COR-L47 (cell line): ENCODE data around the gene GNG7.
"Not testable (repeated sequence)": the region's sequence is repeated elsewhere in the genome, so short reads cannot be mapped to it uniquely, and the experiment has no call there.

Source experiments
- DNase-seq: peaks from one replicate; lab custom pipeline; 2025; lab: John Stamatoyannopoulos, UW

The GNG7 gene

GRCh38 chr19:2713170-2713569 lies 10.7 kb upstream of the GNG7 start:
- not testable (repeated sequence) for DNase-seq

GRCh38 chr19:2711875-2712205 lies 9.3 kb upstream of the GNG7 start:
- no peak for DNase-seq

GRCh38 chr19:2711172-2711874 lies 8.8 kb upstream of the GNG7 start:
- no peak for DNase-seq

GRCh38 chr19:2706251-2706650 lies 3.8 kb upstream of the GNG7 start:
- DNase-seq, result no peak

- no peak for DNase-seq
Measured at GRCh38 chr19:2703691-2704216, 1.3 kb upstream of the GNG7 start.

- DNase-seq, result no peak
Measured at GRCh38 chr19:2703077-2703437, 563 bp upstream of the GNG7 start.

GRCh38 chr19:2701361-2702169 lies 929 bp downstream of the GNG7 start:
- DNase-seq, result no peak

GRCh38 chr19:2700660-2701360 lies 1.7 kb downstream of the GNG7 start:
- DNase-seq, result no peak

GRCh38 chr19:2699413-2700140 lies 2.9 kb downstream of the GNG7 start:
- DNase-seq, result no peak

- DNase-seq, result no peak
Measured at GRCh38 chr19:2694196-2694595, 8.3 kb downstream of the GNG7 start.

- DNase-seq, result no peak
Measured at GRCh38 chr19:2693492-2694160, 8.9 kb downstream of the GNG7 start.

GRCh38 chr19:2691951-2692350 lies 10.5 kb downstream of the GNG7 start:
- DNase-seq, result no peak

- DNase-seq, result no peak
Measured at GRCh38 chr19:2690856-2691255, 11.6 kb downstream of the GNG7 start.

GRCh38 chr19:2686360-2686759 lies 16.1 kb downstream of the GNG7 start:
- DNase-seq, result no peak

GRCh38 chr19:2685204-2685704 lies 17.2 kb downstream of the GNG7 start:
- no peak for DNase-seq

GRCh38 chr19:2683430-2684003 lies 19.0 kb downstream of the GNG7 start:
- DNase-seq, result no peak

GRCh38 chr19:2680808-2681207 lies 21.7 kb downstream of the GNG7 start:
- no peak for DNase-seq

GRCh38 chr19:2679439-2679838 lies 23.1 kb downstream of the GNG7 start:
- no peak for DNase-seq

- DNase-seq, result not testable (repeated sequence)
Measured at GRCh38 chr19:2678948-2679347, 23.5 kb downstream of the GNG7 start.

- no peak for DNase-seq
Measured at GRCh38 chr19:2678044-2678671, 24.3 kb downstream of the GNG7 start.

- no peak for DNase-seq
Measured at GRCh38 chr19:2676823-2677222, 25.7 kb downstream of the GNG7 start.
